ENCODE measurements around the gene B3GAT1. TPM values are rescaled to one million over a fixed set of nuclear protein-coding genes. Genes with fewer than 3 reads are reported as not detected.

Gene B3GAT1
- total and polyA plus RNA-seq, 4 donors, result 0.03 to 0.49 (median 0.27) TPM

DNA sequence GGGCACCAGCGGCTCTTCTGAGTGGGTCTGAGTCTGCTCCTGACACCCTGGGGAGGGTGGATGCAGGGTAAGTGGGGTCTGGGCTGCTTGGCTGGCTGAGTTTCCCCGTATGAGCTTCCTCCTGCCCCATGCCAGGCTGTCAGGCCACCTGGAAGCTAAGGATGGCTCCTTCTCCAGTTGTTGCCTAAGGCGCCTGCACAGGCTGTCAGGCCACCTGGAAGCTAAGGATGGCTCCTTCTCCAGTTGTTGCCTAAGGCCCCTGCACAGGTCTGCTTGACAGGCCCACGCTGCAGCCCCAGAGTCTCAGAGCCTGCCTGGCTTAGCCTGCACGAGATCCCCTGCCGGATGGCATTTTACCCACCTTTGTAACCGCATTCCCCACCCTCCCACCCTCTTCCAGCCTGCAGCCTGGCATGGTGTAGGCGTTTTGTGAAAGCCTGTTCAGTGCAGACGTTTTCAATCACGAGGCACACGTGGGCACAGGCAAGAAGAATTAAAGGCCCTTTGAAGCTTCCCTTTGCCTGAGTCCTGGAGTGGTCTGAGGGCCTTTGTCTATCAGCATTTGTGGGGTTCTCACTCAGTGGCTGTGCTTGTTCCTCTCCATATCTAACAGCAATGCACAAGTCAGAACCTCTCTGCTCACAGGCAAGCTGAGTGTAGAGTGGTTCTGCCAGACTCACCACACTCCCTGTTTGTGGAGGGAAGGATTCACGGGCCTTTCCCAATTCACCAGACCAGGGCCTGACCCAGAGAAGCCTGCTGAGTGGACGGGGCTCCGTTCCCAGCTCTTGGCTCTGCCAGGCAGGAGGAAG lies 40.2 kb upstream of the B3GAT1 start:
- Histone ChIP-seq H3K9ac (ENCODE audit: insufficient read depth in 1 of 2, low read length in 2 of 2) (no peak overlapping the region), H3K4me3 (no peak overlapping the region), H3K36me3 (ENCODE audit: control insufficient read depth in 4 of 4, insufficient read depth in 4 of 4, low read length in 4 of 4) (no peaks in the 10 kb centered on the region), H3K27me3 (ENCODE audit: control insufficient read depth in 3 of 3, insufficient read depth in 3 of 3, low read length in 2 of 3) (no peaks in the 10 kb centered on the region), H3K9me3 (ENCODE audit: control insufficient read depth in 4 of 4, insufficient read depth in 3 of 4, low read length in 3 of 4) (peaks cover 0 to 10% (median 4%) of the 10 kb centered on the region in 4 donors), H3K4me1 (ENCODE audit: control insufficient read depth in 5 of 5, insufficient read depth in 5 of 5, low read length in 5 of 5) (no peaks in the 10 kb centered on the region), H3K27ac (ENCODE audit: low read depth in 1 of 2, low read length in 1 of 2) (no peak overlapping the region)
- ATAC-seq (ENCODE audit: insufficient read depth, low FRiP score) (no peak), DNase-seq (no peak)
- TF ChIP-seq, protein P1, sequence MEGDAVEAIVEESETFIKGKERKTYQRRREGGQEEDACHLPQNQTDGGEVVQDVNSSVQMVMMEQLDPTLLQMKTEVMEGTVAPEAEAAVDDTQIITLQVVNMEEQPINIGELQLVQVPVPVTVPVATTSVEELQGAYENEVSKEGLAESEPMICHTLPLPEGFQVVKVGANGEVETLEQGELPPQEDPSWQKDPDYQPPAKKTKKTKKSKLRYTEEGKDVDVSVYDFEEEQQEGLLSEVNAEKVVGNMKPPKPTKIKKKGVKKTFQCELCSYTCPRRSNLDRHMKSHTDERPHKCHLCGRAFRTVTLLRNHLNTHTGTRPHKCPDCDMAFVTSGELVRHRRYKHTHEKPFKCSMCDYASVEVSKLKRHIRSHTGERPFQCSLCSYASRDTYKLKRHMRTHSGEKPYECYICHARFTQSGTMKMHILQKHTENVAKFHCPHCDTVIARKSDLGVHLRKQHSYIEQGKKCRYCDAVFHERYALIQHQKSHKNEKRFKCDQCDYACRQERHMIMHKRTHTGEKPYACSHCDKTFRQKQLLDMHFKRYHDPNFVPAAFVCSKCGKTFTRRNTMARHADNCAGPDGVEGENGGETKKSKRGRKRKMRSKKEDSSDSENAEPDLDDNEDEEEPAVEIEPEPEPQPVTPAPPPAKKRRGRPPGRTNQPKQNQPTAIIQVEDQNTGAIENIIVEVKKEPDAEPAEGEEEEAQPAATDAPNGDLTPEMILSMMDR (IDR thresholded peaks at IDR 0.05; ENCODE audit: control extremely low read depth, extremely low read depth), result no peak
- 77 to 85% methylated on average over 14 of the region's 14 CpGs for WGBS, 2 donors

DNA sequence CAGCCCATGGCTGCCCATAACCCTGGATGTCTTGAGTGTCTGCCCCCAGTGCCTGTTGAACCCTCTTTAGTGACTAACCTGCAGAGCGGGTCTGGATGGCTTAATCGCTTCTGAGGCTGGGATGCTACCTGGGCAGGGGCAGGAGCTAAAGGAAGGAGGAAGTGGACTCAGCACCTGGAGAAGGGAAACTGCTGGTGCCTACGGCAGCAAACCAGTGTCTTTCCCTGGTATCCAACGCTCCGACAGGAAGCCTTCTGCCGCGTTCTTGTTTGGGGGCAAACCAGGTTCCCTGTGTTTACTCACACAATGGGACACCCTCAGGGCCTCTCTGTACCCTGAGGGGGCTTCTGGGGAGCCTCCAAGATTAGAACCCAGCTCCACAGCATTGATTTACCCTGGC lies 38.1 kb upstream of the B3GAT1 start:
- H3K36me3 ChIP-seq (ENCODE audit: control insufficient read depth in 4 of 4, insufficient read depth in 4 of 4, low read length in 4 of 4), result no peaks in the 10 kb centered on the region
- H3K9ac ChIP-seq (ENCODE audit: insufficient read depth in 1 of 2, low read length in 2 of 2), result no peak overlapping the region
- 82 to 84% methylated on average over 7 of the region's 7 CpGs for WGBS, 2 donors
- H3K27me3 ChIP-seq (ENCODE audit: control insufficient read depth in 3 of 3, insufficient read depth in 3 of 3, low read length in 2 of 3), result no peaks in the 10 kb centered on the region
- no peaks in the 10 kb centered on the region for H3K4me1 ChIP-seq (ENCODE audit: control insufficient read depth in 5 of 5, insufficient read depth in 5 of 5, low read length in 5 of 5)
- no peak overlapping the region for H3K27ac ChIP-seq (ENCODE audit: low read depth in 1 of 2, low read length in 1 of 2)
- DNase-seq, result no peak
- peaks cover 0 to 3% (median 0%) of the 10 kb centered on the region in 4 donors for H3K9me3 ChIP-seq (ENCODE audit: control insufficient read depth in 4 of 4, insufficient read depth in 3 of 4, low read length in 3 of 4)
- H3K4me3 ChIP-seq, result no peak overlapping the region
- ATAC-seq (ENCODE audit: insufficient read depth, low FRiP score), result no peak
- TF ChIP-seq, protein P1 (IDR thresholded peaks at IDR 0.05; ENCODE audit: control extremely low read depth, extremely low read depth), result no peak

DNA sequence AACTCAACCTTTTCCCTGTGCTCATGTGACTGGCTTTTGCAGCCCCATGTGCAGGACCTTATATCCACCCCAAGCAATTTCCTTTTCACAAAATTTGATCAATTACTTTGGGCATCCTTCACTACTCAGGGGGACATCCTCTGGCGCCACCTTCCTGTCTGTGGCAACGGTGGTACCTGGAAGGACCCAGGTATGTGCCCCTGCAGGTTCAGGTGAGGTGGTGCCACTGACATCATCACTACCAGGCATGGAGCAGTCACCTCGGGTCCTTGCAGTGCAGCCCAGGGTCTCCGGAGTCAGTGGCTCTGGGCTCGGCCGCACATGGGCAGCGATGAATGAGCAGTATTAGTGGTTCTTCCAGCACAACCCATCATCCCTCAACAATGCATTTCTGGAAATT lies 37.7 kb upstream of the B3GAT1 start:
- no peaks in the 10 kb centered on the region for H3K36me3 ChIP-seq (ENCODE audit: control insufficient read depth in 4 of 4, insufficient read depth in 4 of 4, low read length in 4 of 4)
- no peak for ATAC-seq (ENCODE audit: insufficient read depth, low FRiP score)
- no peaks in the 10 kb centered on the region for H3K27me3 ChIP-seq (ENCODE audit: control insufficient read depth in 3 of 3, insufficient read depth in 3 of 3, low read length in 2 of 3)
- TF ChIP-seq, protein P1 (IDR thresholded peaks at IDR 0.05; ENCODE audit: control extremely low read depth, extremely low read depth), result no peak
- no peak overlapping the region for H3K4me3 ChIP-seq
- H3K9me3 ChIP-seq (ENCODE audit: control insufficient read depth in 4 of 4, insufficient read depth in 3 of 4, low read length in 3 of 4), result peaks cover 0 to 3% (median 0%) of the 10 kb centered on the region in 4 donors
- no peak overlapping the region for H3K27ac ChIP-seq (ENCODE audit: low read depth in 1 of 2, low read length in 1 of 2)
- H3K9ac ChIP-seq (ENCODE audit: insufficient read depth in 1 of 2, low read length in 2 of 2), result no peak overlapping the region
- H3K4me1 ChIP-seq (ENCODE audit: control insufficient read depth in 5 of 5, insufficient read depth in 5 of 5, low read length in 5 of 5), result no peaks in the 10 kb centered on the region
- DNase-seq, result no peak
- WGBS, 2 donors, result 67 to 69% methylated on average over 7 of the region's 7 CpGs
